BE2C (cell line): Measurements from ENCODE around the gene GRID2IP.

ENCODE experiments used
- DNase-seq: peaks from one replicate; pipeline ENCODE4 v3.0.0-alpha.2; 2020
- H3K27me3 ChIP-seq: fragments of 250-450 bp; sonication (Bioruptor Pico); 2 replicates; pipeline ENCODE4 v1.5.1; 2020; ENCODE audit warnings: mild to moderate bottlenecking
- H3K36me3 ChIP-seq: fragments of 250-450 bp; sonication (Bioruptor Pico); 2 replicates; pipeline ENCODE4 v1.5.1; 2020; ENCODE audit warnings: mild to moderate bottlenecking
- H3K4me1 ChIP-seq: fragments of 250-450 bp; sonication (Bioruptor Pico); 2 replicates; pipeline ENCODE4 v1.5.1; 2020
- H3K4me3 ChIP-seq: 2 replicates; pipeline ENCODE4 v1.5.1; 2011; ENCODE audit warnings: low read depth, low read length
- H3K9me3 ChIP-seq: fragments of 250-450 bp; sonication (Bioruptor Pico); 2 replicates; pipeline ENCODE4 v1.5.1; 2020
- TF ChIP-seq, protein P1 (sequence below): IDR thresholded peaks from 2 replicates; pipeline ENCODE4 v1.5.1; 2012; ENCODE audit warnings: mild to moderate bottlenecking, low read depth, low read length

GRID2IP gene

DNA sequence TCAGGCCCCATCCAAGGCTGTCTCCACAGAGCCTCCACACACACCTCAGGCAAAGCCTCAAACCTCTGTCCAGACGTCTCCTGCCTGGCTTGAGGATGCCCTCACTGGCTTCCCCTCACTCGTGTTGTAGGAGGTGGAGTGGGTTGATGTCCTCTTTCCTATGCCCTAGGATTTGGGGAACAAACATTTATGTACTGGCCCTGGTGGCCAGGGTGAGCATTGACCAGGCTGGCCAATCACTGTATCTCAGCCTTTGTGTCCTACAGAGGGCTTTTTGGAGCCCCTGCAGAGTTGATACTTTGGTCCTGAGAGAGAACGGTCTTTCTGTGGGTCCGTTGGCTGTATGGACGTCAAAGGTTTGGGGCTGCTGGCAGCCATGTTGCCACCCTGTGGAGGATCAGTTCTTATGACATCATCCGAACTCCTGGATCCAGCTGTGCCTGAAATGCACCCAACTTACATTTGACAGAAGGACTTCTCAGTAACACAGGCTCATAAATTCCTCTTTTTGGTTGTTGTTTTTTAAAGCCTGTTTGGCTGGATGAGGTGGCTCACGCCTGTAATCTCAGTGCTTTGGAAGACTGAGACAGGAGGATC is 2.3 kb upstream of the GRID2IP start:
- Histone ChIP-seq H3K9me3 (no peaks in the 10 kb centered on the region), H3K36me3 (no peaks in the 10 kb centered on the region), H3K4me3 (no peak overlapping the region), H3K27me3 (no peaks in the 10 kb centered on the region), H3K4me1 (no peaks in the 10 kb centered on the region)
- TF ChIP-seq, protein P1, sequence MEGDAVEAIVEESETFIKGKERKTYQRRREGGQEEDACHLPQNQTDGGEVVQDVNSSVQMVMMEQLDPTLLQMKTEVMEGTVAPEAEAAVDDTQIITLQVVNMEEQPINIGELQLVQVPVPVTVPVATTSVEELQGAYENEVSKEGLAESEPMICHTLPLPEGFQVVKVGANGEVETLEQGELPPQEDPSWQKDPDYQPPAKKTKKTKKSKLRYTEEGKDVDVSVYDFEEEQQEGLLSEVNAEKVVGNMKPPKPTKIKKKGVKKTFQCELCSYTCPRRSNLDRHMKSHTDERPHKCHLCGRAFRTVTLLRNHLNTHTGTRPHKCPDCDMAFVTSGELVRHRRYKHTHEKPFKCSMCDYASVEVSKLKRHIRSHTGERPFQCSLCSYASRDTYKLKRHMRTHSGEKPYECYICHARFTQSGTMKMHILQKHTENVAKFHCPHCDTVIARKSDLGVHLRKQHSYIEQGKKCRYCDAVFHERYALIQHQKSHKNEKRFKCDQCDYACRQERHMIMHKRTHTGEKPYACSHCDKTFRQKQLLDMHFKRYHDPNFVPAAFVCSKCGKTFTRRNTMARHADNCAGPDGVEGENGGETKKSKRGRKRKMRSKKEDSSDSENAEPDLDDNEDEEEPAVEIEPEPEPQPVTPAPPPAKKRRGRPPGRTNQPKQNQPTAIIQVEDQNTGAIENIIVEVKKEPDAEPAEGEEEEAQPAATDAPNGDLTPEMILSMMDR, result peak; percentile 17
- DNase-seq, result no peak

DNA sequence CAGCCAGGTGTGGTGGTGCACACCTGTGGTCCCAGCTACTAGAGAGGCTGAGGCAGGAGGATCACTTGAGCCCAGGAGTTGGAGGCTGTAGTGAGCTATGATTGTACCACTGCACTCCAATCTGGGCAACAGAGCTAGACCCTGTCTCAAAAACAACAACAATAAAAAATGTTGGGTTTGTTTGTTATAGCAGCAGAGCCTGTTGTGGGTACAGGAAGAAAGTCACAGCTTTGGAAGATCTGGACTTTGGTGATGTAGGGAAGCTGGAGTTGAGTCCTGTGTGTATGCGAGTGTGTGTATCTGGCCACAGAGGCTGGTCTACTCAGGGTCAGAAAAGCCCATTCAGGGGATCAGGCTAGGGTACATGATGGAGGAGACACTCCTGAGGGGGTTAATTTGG is 3.9 kb downstream of the GRID2IP start:
- H3K36me3 ChIP-seq, result no peaks in the 10 kb centered on the region
- no peaks in the 10 kb centered on the region for H3K4me1 ChIP-seq
- H3K9me3 ChIP-seq, result no peaks in the 10 kb centered on the region
- TF ChIP-seq, protein P1, result no peak
- H3K27me3 ChIP-seq, result no peaks in the 10 kb centered on the region
- H3K4me3 ChIP-seq, result no peak overlapping the region
- DNase-seq, result no peak

DNA sequence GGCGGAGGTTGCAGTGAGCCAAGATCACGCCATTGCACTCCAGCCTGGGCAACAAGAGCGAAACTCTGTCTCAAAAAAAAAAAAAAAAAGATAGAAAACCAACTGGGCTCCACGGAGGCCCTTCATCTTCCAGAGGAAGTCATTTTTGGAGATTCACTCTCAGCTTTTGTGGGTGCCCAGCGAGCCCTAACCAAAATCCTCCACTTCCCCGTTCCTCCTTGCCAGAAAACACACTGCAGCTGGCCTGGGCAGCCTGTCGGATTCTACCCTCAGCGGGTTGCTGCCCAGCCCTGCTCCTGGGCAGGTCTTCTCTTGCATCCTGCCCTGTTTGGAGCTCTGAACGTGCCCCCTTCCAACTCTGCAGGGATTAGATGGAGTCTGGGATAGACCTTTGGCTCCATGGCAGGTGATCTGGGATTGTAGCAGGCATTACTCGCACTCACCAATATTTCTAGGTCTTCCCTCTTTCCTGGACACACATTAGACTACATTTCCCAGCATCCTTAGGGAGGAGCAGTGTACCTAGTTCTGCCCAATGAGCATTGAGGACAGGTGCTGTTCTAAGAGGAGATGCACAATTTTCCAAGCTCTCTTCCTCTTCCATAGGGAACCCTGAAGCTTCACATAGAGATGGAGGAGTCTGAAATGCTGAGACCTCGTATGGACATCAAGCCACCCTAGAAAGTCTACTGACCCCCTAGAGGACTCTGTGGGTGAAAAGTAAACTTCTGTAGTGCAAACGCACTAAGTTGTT is 4.6 kb downstream of the GRID2IP start:
- no peaks in the 10 kb centered on the region for H3K36me3 ChIP-seq
- TF ChIP-seq, protein P1, result no peak
- H3K4me1 ChIP-seq, result no peaks in the 10 kb centered on the region
- H3K9me3 ChIP-seq, result no peaks in the 10 kb centered on the region
- no peak overlapping the region for H3K4me3 ChIP-seq
- H3K27me3 ChIP-seq, result no peaks in the 10 kb centered on the region
- DNase-seq, result no peak

DNA sequence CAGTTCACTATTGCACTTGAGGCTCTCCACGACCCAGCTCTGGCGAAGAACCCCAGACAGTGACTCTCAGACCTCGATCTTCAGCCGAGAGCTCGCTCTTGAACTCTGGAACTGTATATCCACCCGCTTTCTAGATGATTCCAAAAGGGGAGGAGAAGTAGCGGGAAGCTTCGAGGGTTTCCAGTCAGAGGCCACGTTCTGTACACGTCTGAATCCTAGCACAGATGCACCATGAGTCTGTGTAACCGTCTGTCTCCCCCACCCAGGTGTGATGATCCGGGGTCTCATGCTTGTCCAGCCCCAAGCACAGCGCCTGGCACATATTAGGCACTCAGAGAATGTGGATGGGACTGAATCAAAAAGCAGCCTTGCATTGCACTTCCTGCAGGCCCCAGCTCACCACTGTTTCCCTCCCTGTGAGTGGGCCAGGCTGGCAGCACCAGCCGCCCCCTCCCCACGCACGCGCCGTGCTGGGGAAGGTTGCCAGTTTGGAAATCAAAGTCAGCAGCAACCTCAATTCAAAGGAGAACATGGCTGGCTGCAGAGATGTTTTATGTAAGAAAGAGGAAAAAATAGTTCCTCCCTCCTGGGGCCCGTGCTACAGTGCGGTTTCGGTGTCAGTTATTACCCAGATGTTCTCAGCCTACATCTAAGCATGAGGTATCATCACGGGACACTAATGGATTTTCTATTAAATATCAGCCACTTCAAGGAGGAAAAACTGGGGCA is 5.7 kb downstream of the GRID2IP start:
- DNase-seq, result no peak
- Histone ChIP-seq H3K4me3 (no peak overlapping the region), H3K36me3 (no peaks in the 10 kb centered on the region), H3K27me3 (no peaks in the 10 kb centered on the region), H3K4me1 (no peaks in the 10 kb centered on the region), H3K9me3 (no peaks in the 10 kb centered on the region)
- TF ChIP-seq, protein P1, result no peak

DNA sequence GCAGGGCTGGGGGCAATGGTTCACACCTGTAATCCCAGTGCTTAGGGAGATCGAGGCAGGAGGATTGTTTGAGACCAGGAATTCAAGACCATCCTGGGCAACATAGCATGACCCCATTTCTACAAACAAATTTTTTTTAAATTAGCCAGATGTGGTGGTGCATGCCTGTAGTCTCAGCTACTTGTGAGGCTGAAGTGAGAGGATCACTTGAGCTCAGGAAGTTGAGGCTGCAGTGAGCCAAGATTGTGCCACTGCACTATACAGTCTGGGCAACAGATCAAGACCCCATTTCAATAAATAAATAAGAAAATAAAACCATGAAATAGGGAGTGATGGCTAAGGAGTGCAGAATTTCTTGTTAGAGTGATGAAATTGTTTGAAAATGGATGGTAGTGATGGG is 8.9 kb downstream of the GRID2IP start:
- H3K9me3 ChIP-seq, result no peaks in the 10 kb centered on the region
- H3K27me3 ChIP-seq, result no peaks in the 10 kb centered on the region; the same call in 1 of the 2 replicates
- no peaks in the 10 kb centered on the region for H3K4me1 ChIP-seq
- H3K4me3 ChIP-seq, result no peak overlapping the region
- H3K36me3 ChIP-seq, result no peaks in the 10 kb centered on the region
- TF ChIP-seq, protein P1, result no peak
- no peak for DNase-seq
